WTC11 (cell line): ENCODE data around the gene TDRKH. TPM values are rescaled to one million over a fixed set of nuclear protein-coding genes. Genes with fewer than 3 reads are reported as not detected.

Source experiments
- ATAC-seq: fragments of 200-7000 bp; cut with Tn5 transposase; 2 replicates; pipeline ENCODE4 v1.10.0; 2021; ENCODE audit warnings: mild to moderate bottlenecking, moderate library complexity
- CTCF ChIA-PET: fragments of 300-600 bp; sonication (Branson Sonifier 250); formaldehyde crosslinking; loops from one replicate; lab custom pipeline; 2021; ENCODE audit warnings: antibody characterized with exemption; lab: Charles Lee
- POLR2A ChIA-PET: fragments of 350-600 bp; sonication (Branson Sonifier 250); formaldehyde crosslinking; loops from one replicate; lab custom pipeline; 2021; ENCODE audit warnings: antibody characterized with exemption; lab: Charles Lee
- DNase-seq: peaks from one replicate; pipeline ENCODE4 v3.0.0; 2021; ENCODE audit warnings: low spot score
- H3K27ac Mint-ChIP-seq: 2 replicates; pipeline ENCODE4 v1.8.0; 2021; ENCODE audit warnings: mixed read lengths
- H3K27me3 Mint-ChIP-seq: 2 replicates; pipeline ENCODE4 v1.8.0; 2021; ENCODE audit warnings: low read depth, mild to moderate bottlenecking, moderate library complexity, mixed read lengths
- H3K36me3 Mint-ChIP-seq: 2 replicates; pipeline ENCODE4 v1.8.0; 2021; ENCODE audit warnings: mixed read lengths
- H3K4me1 Mint-ChIP-seq: 2 replicates; pipeline ENCODE4 v1.8.0; 2022; ENCODE audit warnings: mixed read lengths
- H3K4me3 Mint-ChIP-seq: 2 replicates; pipeline ENCODE4 v1.8.0; 2021; ENCODE audit warnings: mild to moderate bottlenecking, moderate library complexity, mixed read lengths
- H3K9me3 Mint-ChIP-seq: 2 replicates; pipeline ENCODE4 v1.8.0; 2021; ENCODE audit warnings: mixed read lengths
- ARID4B ChIP-seq: sonication (generic); formaldehyde crosslinking; IDR thresholded peaks from 2 replicates; pipeline ENCODE4 v1.8.0; 2023; ENCODE audit warnings: missing genetic modification reagents, mild to moderate bottlenecking, borderline replicate concordance
- ATF6 ChIP-seq: sonication (generic); formaldehyde crosslinking; IDR thresholded peaks from 2 replicates; pipeline ENCODE4 v1.8.1; 2023; ENCODE audit warnings: mild to moderate bottlenecking, missing genetic modification reagents
- ELF4 ChIP-seq: sonication (generic); formaldehyde crosslinking; IDR thresholded peaks from 2 replicates; pipeline ENCODE4 v1.8.1; 2022; ENCODE audit warnings: low read depth, mild to moderate bottlenecking, moderate library complexity, missing genetic modification reagents
- ETV6 ChIP-seq: sonication (generic); formaldehyde crosslinking; IDR thresholded peaks from 2 replicates; pipeline ENCODE4 v1.8.1; 2022; ENCODE audit warnings: mild to moderate bottlenecking, missing genetic modification reagents
- FOXP1 ChIP-seq: sonication (generic); formaldehyde crosslinking; IDR thresholded peaks from 2 replicates; pipeline ENCODE4 v1.8.0; 2022; ENCODE audit warnings: missing genetic modification reagents, mild to moderate bottlenecking, moderate library complexity, borderline replicate concordance
- HMGXB4 ChIP-seq: sonication (generic); formaldehyde crosslinking; IDR thresholded peaks from 2 replicates; pipeline ENCODE4 v1.8.1; 2023; ENCODE audit warnings: mild to moderate bottlenecking, moderate library complexity, missing genetic modification reagents
- JUN ChIP-seq: sonication (generic); formaldehyde crosslinking; IDR thresholded peaks from 2 replicates; pipeline ENCODE4 v1.8.0; 2023; ENCODE audit warnings: mild to moderate bottlenecking, missing genetic modification reagents
- KAT7 ChIP-seq: sonication (generic); formaldehyde crosslinking; IDR thresholded peaks from 2 replicates; pipeline ENCODE4 v1.8.1; 2023; ENCODE audit warnings: missing genetic modification reagents, mild to moderate bottlenecking, borderline replicate concordance
- MYBL2 ChIP-seq: sonication (generic); formaldehyde crosslinking; IDR thresholded peaks from 2 replicates; pipeline ENCODE4 v1.8.1; 2023; ENCODE audit warnings: mild to moderate bottlenecking, moderate library complexity, missing genetic modification reagents
- NR2C2 ChIP-seq: sonication (generic); formaldehyde crosslinking; IDR thresholded peaks from 2 replicates; pipeline ENCODE4 v1.8.0; 2022; ENCODE audit warnings: mild to moderate bottlenecking, missing genetic modification reagents
- OVOL2 ChIP-seq: fragments of 250-450 bp; sonication (Bioruptor Pico); IDR thresholded peaks from 2 replicates; pipeline ENCODE4 v1.9.0; 2021; ENCODE audit warnings: mild to moderate bottlenecking, borderline replicate concordance
- RORB ChIP-seq: fragments of 250-450 bp; sonication (Bioruptor Pico); IDR thresholded peaks from 2 replicates; pipeline ENCODE4 v1.9.0; 2021; ENCODE audit warnings: mild to moderate bottlenecking
- TCF7 ChIP-seq: sonication (generic); formaldehyde crosslinking; IDR thresholded peaks from 2 replicates; pipeline ENCODE4 v1.8.0; 2022; ENCODE audit warnings: mild to moderate bottlenecking, low read depth, missing genetic modification reagents, moderate library complexity
- ZNF138 ChIP-seq: sonication (generic); formaldehyde crosslinking; conservative IDR thresholded peaks from 2 replicates; pipeline ENCODE4 v1.8.1; 2022; ENCODE audit warnings: mild to moderate bottlenecking, moderate library complexity, missing genetic modification reagents
- ZNF219 ChIP-seq: sonication (generic); formaldehyde crosslinking; IDR thresholded peaks from 2 replicates; pipeline ENCODE4 v1.8.0; 2023; ENCODE audit warnings: missing genetic modification reagents, mild to moderate bottlenecking, borderline replicate concordance
- ZNF232 ChIP-seq: sonication (generic); formaldehyde crosslinking; IDR thresholded peaks from 2 replicates; pipeline ENCODE4 v1.8.0; 2022; ENCODE audit warnings: mild to moderate bottlenecking, missing genetic modification reagents
- ZNF396 ChIP-seq: fragments of 250-450 bp; sonication (Bioruptor Pico); IDR thresholded peaks from 2 replicates; pipeline ENCODE4 v1.8.0; 2021; ENCODE audit warnings: mild to moderate bottlenecking, moderate library complexity, borderline replicate concordance
- ZNF512 ChIP-seq: sonication (generic); formaldehyde crosslinking; IDR thresholded peaks from 2 replicates; pipeline ENCODE4 v1.8.1; 2022; ENCODE audit warnings: missing genetic modification reagents, borderline replicate concordance
- total RNA-seq: library from RNA; stranded (reverse); gene quantifications from 3 replicates; pipeline ENCODE4 v1.2.3, GENCODE V29; 2021
- TF ChIP-seq, protein P1 (sequence below): sonication (generic); formaldehyde crosslinking; IDR thresholded peaks from 2 replicates; pipeline ENCODE4 v1.8.0; 2022; ENCODE audit warnings: mild to moderate bottlenecking, missing genetic modification reagents

Gene TDRKH
- total RNA-seq, 1 experiment from 2014 or later = 21.8 TPM

- DNase-seq = no peak
- peaks cover 38% of the 10 kb centered on the region for H3K36me3 Mint-ChIP-seq
- no peaks in the 10 kb centered on the region for H3K27me3 Mint-ChIP-seq
- TF ChIP-seq NR2C2 (CRISPR knock-in tag) (no peak), KAT7 (no peak), ZNF512 (CRISPR knock-in tag) (no peak), ZNF138 (CRISPR knock-in tag) (no peak), ATF6 (CRISPR knock-in tag) (no peak), ZNF396 (no peak), MYBL2 (no peak), ELF4 (CRISPR knock-in tag) (no peak)
- TF ChIP-seq, protein P1, sequence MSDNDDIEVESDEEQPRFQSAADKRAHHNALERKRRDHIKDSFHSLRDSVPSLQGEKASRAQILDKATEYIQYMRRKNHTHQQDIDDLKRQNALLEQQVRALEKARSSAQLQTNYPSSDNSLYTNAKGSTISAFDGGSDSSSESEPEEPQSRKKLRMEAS (CRISPR knock-in tag) = no peak
- no peak overlapping the region for H3K27ac Mint-ChIP-seq
- POLR2A ChIA-PET = no interaction called here
- CTCF ChIA-PET = no interaction called here
- no peaks in the 10 kb centered on the region for H3K9me3 Mint-ChIP-seq
- H3K4me3 Mint-ChIP-seq = no peak overlapping the region
- ATAC-seq = no peak
- H3K4me1 Mint-ChIP-seq = no peaks in the 10 kb centered on the region
Measured at GRCh38 chr1:151779852-151780251, 10.4 kb downstream of the TDRKH start.

GRCh38 chr1:151777317-151777716 is 13.0 kb downstream of the TDRKH start:
- Mint-ChIP-seq H3K4me3 (no peak overlapping the region), H3K9me3 (no peaks in the 10 kb centered on the region), H3K36me3 (peaks cover 46% of the 10 kb centered on the region), H3K4me1 (no peaks in the 10 kb centered on the region), H3K27ac (no peak overlapping the region), H3K27me3 (no peaks in the 10 kb centered on the region)
- TF ChIP-seq ETV6 (no peak), TCF7 (CRISPR knock-in tag) (no peak)
- ATAC-seq = no peak
- ChIA-PET CTCF (no interaction called here), POLR2A (no interaction called here)
- DNase-seq = no peak

- ChIA-PET POLR2A (no interaction called here), CTCF (no interaction called here)
- ATAC-seq = no peak
- H3K27me3 Mint-ChIP-seq = no peaks in the 10 kb centered on the region
- peaks cover 46% of the 10 kb centered on the region for H3K36me3 Mint-ChIP-seq
- H3K4me3 Mint-ChIP-seq = no peak overlapping the region
- no peaks in the 10 kb centered on the region for H3K4me1 Mint-ChIP-seq
- no peak for DNase-seq
- no peak overlapping the region for H3K27ac Mint-ChIP-seq
- no peak for TF ChIP-seq JUN (CRISPR knock-in tag)
- TF ChIP-seq RORB (CRISPR knock-in tag) = no peak
- no peak for TF ChIP-seq ARID4B (CRISPR knock-in tag)
- TF ChIP-seq HMGXB4 (CRISPR knock-in tag) = no peak
- no peak for TF ChIP-seq ZNF232 (CRISPR knock-in tag)
- TF ChIP-seq KAT7 = no peak
- TF ChIP-seq FOXP1 (CRISPR knock-in tag) = no peak
- no peak for TF ChIP-seq ZNF219 (CRISPR knock-in tag)
- TF ChIP-seq OVOL2 (CRISPR knock-in tag) = no peak
- TF ChIP-seq ZNF512 (CRISPR knock-in tag) = no peak
- H3K9me3 Mint-ChIP-seq = no peaks in the 10 kb centered on the region
Measured at GRCh38 chr1:151776665-151777062, 13.6 kb downstream of the TDRKH start.
